ENCODE results near the gene FHOD3.
A peak's percentile ranks its signal among the peaks of the same experiment; 100 is the strongest.

The FHOD3 gene
- 0 to 1.8 (median 0.04) reads per million in 4 experiments for total RNA-seq

GRCh38 chr18:36297417-36298125 lies at the start of gene FHOD3:
FHOD3 (plus strand) TSS chr18:36297713; CDS start chr18:36297836, 123 bp downstream.
- no peak for DNase-seq

DNA sequence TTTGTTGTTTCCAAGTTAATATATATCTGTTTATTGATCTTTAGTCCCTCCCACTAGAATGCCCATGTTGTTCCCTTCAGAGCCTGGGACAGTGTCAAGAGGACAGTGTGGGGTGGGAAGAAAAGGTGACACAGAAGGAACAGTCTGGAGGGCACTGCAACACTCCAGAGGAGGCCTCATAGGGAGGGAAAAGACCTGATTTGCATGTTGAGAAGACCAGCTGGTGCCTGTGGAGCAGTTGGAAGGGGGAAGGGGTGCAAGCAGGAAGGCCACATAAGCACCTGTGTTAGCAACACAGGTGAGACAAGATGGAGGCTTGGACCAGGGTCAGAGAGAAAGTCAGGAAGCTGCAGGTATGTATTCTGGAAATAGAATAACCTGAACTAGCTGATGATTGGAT lies 48.1 kb upstream of the FHOD3 start:
- DNase-seq = no peak

- no peak for DNase-seq
These were observed 46.7 kb upstream of the FHOD3 start for GRCh38 chr18:36250827-36251226.

- DNase-seq = no peak
These were observed 42.3 kb upstream of the FHOD3 start for GRCh38 chr18:36255072-36255698.

DNA sequence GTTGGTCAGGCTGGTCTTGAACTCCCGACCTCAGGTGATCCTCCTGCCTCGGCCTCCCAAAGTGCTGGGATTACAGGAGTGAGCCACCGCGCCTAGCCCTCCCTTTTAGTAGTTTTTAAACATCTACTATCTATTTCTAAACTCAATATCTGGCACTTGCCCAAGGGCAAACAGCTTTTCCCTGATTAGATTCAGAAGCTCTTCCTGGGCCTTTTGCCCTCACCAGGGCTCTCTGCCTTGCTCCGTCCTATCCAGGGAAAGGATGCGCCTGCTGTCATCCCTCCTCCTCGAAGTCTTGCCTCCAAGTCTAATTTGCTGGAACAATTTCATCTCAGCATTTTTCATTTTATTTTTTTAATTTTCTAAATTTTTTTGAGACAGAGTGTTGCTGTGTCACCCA lies 41.4 kb upstream of the FHOD3 start:
- DNase-seq = no peak

DNA sequence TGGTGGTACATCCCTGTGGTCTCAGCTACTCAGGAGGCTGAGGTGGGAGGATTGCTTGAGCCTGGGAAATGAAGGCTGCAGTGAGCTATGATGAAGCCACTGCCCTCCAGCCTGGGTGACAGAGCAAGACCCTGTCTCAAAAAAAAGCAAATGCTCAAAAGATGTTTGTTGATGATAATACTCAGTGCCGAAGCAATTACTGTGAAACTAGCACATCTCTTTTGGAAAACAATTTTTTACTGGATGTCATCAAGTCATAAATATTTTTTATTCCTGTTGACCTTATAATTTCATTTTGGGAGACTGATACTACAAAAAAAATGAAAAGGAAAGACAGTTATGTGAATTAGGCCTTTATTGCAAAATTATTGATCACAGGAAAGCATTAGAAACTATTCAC lies 34.5 kb upstream of the FHOD3 start:
- DNase-seq = no peak

- DNase-seq = no peak
These were observed 33.2 kb upstream of the FHOD3 start for GRCh38 chr18:36264283-36264682.

DNA sequence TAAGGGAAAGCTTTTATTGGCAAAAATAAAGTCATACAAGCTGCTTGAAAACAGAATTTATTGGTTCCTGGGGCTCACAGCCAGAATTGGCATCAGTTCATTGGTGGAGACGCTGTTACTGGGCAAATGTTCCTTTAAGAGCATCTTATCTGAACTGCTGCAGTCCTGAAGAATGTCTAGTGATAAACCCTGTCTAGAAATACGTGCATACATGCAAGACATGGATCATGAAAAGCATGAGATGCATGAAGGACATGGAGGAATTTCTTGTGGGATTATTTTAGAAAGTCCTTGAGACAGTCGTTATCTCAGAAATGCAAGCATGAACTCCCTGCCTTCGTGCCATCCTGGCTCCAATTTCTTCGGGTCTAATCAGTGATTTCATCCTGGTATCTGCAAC lies 32.5 kb upstream of the FHOD3 start:
- no peak for DNase-seq

- no peak for DNase-seq
These were observed 28.4 kb upstream of the FHOD3 start for GRCh38 chr18:36269157-36269556.

DNA sequence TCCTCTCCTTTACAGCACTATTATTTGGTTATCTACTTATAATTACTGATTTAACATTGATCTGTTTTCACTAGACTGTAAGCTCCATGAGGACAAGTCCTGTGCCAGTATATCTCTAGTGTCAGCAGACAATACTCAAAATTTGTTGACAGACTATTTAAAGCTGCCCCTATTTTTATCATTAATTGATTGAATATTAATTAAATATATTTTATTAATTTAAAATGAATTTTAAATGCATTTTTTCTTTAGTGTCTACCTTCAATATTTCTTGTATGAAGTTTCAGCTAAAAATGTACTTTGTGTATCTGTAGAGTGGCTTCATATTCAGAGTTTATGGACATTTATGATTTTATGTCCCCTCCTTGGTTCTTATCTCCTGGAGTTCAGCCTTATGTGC lies 26.4 kb upstream of the FHOD3 start:
- DNase-seq = no peak

- DNase-seq = no peak
These were observed 24.2 kb upstream of the FHOD3 start for GRCh38 chr18:36273347-36273746.

- no peak for DNase-seq
These were observed 23.3 kb upstream of the FHOD3 start for GRCh38 chr18:36274083-36274715.

- DNase-seq = no peak
These were observed 22.0 kb upstream of the FHOD3 start for GRCh38 chr18:36275561-36275960.

- no peak for DNase-seq
These were observed 18.5 kb upstream of the FHOD3 start for GRCh38 chr18:36279001-36279400.

GRCh38 chr18:36281936-36282335 lies 15.6 kb upstream of the FHOD3 start:
- no peak for DNase-seq

DNA sequence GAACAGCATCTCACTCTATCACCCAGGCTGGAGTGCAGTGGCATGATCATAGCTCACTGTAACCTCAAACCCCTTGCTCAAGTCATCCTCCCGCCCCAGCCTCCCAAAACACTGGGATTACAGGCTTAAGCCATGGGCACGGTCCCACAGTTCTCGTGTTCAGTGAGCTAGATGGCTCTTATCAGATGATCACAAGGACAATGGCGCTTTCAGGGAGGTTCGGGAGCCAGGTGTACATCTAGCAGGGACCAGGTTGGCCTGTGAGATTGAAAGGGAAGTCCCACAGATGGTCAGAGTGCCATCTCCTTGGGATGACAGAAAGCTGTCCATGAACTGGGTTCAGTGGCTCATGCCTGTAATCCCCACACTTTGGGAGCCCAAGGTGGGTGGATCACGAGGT lies 14.1 kb upstream of the FHOD3 start:
- no peak for DNase-seq

DNA sequence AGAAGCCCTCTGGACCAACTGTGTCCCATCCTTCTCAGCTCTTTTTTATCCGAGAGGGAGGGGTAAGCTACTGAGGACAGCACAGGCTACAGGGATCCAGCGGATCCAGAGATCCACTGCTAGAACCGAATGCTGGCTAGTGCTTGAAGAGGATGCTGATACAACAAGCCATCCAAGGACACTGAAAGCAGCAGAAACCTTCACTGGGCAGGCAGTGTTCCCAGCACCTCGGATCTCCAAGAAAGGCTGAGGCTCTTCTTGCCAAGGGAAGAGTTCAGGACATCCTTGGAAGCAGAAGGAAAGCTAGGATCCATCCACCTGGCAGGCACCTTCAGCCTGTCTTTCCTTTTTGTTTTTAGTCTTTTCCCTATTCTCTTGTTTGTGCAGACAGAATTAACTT lies 13.2 kb upstream of the FHOD3 start:
- no peak for DNase-seq

- peak; percentile 3 for DNase-seq
These were observed 12.7 kb upstream of the FHOD3 start for GRCh38 chr18:36284671-36285295.

GRCh38 chr18:36287653-36288052 lies 9.9 kb upstream of the FHOD3 start:
- no peak for DNase-seq

- DNase-seq = no peak
These were observed 8.8 kb upstream of the FHOD3 start for GRCh38 chr18:36288689-36289088.

- no peak for DNase-seq
These were observed 3.5 kb upstream of the FHOD3 start for GRCh38 chr18:36294031-36294430.

DNA sequence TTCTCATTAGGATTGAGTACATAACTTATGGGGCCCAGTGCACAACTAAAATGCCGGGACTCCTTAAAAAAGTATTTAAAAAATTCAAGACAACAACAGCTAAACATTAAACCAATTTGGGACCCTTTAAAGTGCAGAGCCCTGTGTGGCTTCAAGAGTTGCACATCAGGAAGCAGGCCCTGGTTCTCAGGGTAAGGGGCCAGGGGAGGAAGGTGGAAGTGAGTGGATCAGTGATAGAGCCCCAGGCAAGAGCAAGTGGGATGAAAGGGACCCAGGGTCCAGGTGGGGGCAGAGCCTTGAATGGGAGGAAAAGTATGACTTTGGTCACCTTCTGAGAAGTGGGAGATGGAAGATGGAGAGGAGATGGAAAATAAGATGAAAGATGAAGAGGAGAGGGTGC lies 2.3 kb upstream of the FHOD3 start:
- no peak for DNase-seq

GRCh38 chr18:36295880-36296301 lies 1.6 kb upstream of the FHOD3 start:
- no peak for DNase-seq
